PFSK-1 (cell line): ENCODE measurements around the gene DENND1B.

Experiments
- FOXP2 ChIP-seq: optimal IDR thresholded peaks from 2 replicates; pipeline ENCODE3; 2011; ENCODE audit warnings: borderline replicate concordance, control low read depth, inconsistent platforms; ENCODE audit not compliant: insufficient read depth; ENCODE audit errors: extremely low read length, extremely low read depth
- POLR2AphosphoS5 ChIP-seq: IDR thresholded peaks from 2 replicates; pipeline ENCODE4 v1.6.1; 2012; ENCODE audit warnings: low read depth, mild to moderate bottlenecking, control low read depth, low read length, moderate library complexity
- SIN3A ChIP-seq: IDR thresholded peaks from 2 replicates; pipeline ENCODE4 v1.6.1; 2012; ENCODE audit warnings: mild to moderate bottlenecking, low read length, moderate library complexity, borderline replicate concordance; ENCODE audit not compliant: insufficient read depth
- TAF1 ChIP-seq: IDR thresholded peaks from 2 replicates; pipeline ENCODE4 v1.6.1; 2012; ENCODE audit warnings: low read length, control low read depth, borderline replicate concordance; ENCODE audit not compliant: insufficient read depth
- TF ChIP-seq, protein P1 (sequence below), 2 experiments: IDR thresholded peaks; 2 replicates each; pipeline versions ENCODE4 v1.6.1 to v1.8.0; 2011 to 2012; ENCODE audit warnings: low read depth in 2 of 2, low read length in 2 of 2, control low read depth in 1 of 2, inconsistent platforms in 1 of 2, mild to moderate bottlenecking in 1 of 2, moderate library complexity in 1 of 2; ENCODE audit not compliant: insufficient read depth in 1 of 2

The DENND1B gene

DNA sequence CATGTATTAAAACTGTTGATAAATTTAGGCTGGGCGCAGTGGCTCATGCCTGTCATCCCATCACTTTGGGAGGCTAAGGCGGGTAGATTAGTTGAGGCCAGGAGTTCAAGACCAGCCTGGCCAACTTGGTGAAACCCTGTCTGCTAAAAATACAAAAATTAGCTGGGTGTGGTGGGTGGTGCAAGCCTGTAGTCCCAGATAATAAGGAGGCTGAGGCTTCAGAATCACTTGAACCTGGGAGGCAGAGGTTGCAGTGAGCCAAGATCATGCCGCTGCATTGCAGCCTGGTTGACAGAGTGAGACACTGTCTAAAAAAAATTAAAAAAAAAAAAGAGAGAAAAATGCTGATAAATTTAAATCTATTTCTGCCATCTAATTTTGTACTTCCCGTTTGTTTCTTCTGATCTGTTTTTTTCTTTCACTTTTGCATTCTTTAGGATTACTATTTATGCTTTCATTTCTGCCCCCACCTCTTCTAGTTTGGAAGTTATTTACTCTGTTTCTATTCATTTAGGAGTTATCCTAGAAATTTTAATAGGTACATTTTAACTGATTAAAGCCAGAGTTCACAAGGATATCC, 3.2 kb upstream of the DENND1B start:
- TF ChIP-seq FOXP2 (no peak), TAF1 (no peak), SIN3A (no peak), POLR2AphosphoS5 (no peak)
- TF ChIP-seq, protein P1, sequence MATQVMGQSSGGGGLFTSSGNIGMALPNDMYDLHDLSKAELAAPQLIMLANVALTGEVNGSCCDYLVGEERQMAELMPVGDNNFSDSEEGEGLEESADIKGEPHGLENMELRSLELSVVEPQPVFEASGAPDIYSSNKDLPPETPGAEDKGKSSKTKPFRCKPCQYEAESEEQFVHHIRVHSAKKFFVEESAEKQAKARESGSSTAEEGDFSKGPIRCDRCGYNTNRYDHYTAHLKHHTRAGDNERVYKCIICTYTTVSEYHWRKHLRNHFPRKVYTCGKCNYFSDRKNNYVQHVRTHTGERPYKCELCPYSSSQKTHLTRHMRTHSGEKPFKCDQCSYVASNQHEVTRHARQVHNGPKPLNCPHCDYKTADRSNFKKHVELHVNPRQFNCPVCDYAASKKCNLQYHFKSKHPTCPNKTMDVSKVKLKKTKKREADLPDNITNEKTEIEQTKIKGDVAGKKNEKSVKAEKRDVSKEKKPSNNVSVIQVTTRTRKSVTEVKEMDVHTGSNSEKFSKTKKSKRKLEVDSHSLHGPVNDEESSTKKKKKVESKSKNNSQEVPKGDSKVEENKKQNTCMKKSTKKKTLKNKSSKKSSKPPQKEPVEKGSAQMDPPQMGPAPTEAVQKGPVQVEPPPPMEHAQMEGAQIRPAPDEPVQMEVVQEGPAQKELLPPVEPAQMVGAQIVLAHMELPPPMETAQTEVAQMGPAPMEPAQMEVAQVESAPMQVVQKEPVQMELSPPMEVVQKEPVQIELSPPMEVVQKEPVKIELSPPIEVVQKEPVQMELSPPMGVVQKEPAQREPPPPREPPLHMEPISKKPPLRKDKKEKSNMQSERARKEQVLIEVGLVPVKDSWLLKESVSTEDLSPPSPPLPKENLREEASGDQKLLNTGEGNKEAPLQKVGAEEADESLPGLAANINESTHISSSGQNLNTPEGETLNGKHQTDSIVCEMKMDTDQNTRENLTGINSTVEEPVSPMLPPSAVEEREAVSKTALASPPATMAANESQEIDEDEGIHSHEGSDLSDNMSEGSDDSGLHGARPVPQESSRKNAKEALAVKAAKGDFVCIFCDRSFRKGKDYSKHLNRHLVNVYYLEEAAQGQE (IDR thresholded peaks at IDR 0.05; ENCODE audit: insufficient read depth in 1 of 2, low read depth in 2 of 2, low read length in 2 of 2): no peak

DNA sequence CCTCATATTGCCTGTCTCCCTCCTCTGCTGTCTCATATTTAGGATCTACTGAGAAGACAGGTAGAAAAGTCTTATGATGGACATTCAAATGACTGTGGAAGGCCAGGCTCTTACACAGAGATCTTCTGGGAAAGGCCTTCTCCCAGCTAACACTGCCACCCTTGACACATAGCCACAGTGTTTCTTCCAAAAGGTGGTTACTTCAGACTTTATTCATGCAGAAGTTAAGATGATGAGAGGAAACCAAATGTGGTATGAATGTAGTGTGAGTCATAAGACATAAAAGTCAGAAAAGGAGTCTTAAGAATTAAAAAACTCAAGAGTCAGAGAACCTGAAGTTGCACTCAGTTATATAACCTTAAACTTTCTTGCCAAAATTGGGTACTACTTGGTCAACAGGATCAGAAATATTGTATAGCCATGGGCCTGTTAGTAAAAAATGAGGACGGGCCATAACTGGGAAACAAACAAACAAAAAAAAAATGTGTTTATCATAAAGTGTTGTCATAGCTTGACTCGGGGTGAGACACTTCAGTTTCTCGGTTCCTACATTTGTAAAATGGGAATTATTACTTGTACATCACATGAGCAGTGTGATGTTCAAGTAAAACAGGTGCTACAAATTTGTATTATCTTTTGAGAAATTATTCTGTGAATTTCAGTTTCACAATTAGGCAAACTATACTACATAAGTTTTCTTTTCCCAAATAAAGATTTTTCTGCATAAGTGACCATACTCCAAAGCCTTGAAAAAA, 1.2 kb upstream of the DENND1B start:
- TF ChIP-seq TAF1 (no peak), FOXP2 (no peak), POLR2AphosphoS5 (no peak), SIN3A (no peak)
- TF ChIP-seq, protein P1 (IDR thresholded peaks at IDR 0.05; ENCODE audit: insufficient read depth in 1 of 2, low read depth in 2 of 2, low read length in 2 of 2): no peak

DNA sequence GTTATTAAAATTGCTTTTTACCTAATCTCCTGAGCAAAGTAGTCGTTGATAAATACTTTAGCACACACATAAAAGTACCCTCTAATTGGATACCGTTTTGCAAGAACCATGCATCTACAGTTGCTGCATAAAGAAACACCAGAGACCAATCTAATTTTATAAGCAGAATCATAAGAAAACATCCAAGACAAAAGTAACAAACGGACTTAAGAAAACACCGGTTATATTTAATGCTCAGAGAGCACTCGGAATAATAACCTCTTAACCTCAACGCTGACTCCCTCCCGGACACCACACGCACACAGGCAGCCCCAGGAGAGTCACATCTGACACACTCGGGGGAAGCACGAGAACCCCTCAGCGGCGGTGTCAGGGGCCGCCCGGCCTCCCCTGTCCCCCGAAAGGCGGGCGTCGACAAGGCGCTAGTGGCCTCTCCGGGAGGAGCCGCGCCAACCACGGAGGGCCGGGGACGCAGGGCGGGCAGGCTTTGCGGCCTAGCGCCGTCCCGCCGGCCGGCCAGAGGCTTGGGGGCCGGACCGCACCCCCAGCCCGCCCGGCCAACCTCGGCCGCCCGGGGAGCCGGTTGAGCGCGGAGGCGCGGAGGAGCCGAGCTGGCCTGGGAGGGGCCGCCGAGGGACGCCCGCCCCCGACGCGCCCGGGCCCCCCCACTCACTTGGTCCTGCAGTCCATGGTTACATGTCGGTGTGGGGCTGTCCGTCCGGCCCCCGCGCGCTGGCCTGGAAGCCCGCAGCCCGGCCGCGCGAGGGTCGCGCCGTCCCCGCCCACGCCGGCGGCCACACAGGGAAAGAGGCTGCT, 606 bp downstream of the DENND1B start:
- TF ChIP-seq TAF1 (no peak), SIN3A (no peak), POLR2AphosphoS5 (no peak), FOXP2 (no peak)
- TF ChIP-seq, protein P1 (IDR thresholded peaks at IDR 0.05; ENCODE audit: insufficient read depth in 1 of 2, low read depth in 2 of 2, low read length in 2 of 2): no peak

DNA sequence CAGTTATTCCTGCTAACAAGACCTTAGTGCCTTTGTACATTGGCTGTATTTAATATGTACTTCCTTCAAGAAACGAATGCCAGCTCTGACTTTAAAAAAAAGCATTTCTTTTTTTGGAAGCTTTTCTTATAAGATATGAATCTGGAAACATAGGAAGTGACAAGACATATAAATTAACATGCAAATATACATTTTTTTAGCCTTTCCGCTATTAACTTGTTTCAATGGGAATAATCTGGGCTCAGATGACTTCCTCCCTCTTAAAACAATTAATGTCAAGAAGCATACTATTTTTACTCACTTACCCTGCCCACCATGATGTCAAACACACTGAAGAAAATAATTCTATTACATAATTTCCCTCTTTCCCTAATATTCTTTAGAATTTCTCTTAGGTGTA, 1.4 kb downstream of the DENND1B start:
- TF ChIP-seq SIN3A (no peak), TAF1 (no peak)

DNA sequence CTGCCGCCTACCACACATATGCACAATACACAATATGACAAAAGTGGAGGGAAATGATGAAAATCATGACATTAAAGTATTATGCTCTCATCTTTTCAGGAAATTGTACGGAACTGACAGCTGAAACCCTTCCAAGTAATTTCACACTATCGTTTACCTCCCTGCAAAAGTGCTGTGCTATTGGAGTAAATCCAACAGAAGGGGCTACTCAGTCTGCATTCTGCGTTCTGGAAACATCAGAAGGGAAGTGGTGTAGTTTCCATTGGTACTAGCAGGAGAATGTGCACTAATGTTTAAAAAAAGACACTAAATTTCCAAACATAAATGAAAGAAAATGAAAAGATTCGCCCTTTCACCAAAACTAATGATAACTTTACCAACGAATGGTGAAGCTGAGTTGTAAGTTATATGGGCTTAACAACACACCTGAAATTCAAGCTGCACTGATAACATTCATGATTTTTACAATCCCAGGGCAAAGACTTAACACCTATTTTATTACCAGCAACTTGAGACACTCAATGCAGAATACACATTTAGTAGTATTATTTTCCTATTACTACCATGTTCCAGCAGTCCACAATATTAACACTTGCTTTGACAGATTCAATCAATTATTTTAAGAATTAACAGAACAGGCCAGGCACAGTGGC, 3.2 kb downstream of the DENND1B start:
- TF ChIP-seq SIN3A (no peak), POLR2AphosphoS5 (no peak), FOXP2 (no peak), TAF1 (no peak)
- TF ChIP-seq, protein P1 (IDR thresholded peaks at IDR 0.05; ENCODE audit: insufficient read depth in 1 of 2, low read depth in 2 of 2, low read length in 2 of 2): no peak
